Activated gamma-delta T cell treated with anti-CD3 and anti-CD28 coated beads, Interleukin-2, amount 50 U/mL, for 16 hours (primary cell): ENCODE data around the gene AXIN1.
"Not testable (repeated sequence)": the region's sequence is repeated elsewhere in the genome, so short reads cannot be mapped to it uniquely, and the experiment has no call there.

Source experiments
- DNase-seq: peaks from one replicate; pipeline ENCODE4 v3.0.0-alpha.2; 2020; ENCODE audit warnings: low read depth

The AXIN1 gene

GRCh38 chr16:280991-281659 is 71.4 kb downstream of the AXIN1 start:
- no peak for DNase-seq

- DNase-seq = no peak
Observed at GRCh38 chr16:280552-280951, 72.0 kb downstream of the AXIN1 start, which contains the start of gene ARHGDIG. Gene ARHGDIG (plus strand): TSS chr16:280591. CDS start chr16:280681, 90 bp downstream.

DNA sequence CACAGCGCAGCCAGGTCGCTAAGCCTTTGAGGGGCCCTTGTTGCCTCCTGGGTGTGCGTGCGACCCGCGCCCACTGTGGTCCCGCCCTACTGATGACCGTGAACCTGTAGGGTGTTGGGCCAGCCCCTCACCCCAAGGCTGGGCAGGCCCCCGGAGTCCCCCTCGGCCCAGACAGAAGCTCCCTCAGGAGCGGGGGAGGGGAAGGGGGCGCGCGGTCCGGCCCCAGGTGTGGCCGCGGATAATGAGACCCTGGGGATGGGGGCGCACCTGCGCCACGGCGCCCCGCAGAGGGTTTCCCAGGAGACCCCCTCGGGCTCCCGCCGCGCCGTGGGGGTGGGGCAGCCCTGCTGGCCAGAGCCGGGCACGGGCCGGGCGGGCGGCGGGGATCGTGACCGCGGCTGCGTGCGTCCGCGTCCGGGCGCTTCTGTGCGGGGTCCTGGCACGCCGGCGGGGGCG is 72.5 kb downstream of the AXIN1 start:
- no peak for DNase-seq

DNA sequence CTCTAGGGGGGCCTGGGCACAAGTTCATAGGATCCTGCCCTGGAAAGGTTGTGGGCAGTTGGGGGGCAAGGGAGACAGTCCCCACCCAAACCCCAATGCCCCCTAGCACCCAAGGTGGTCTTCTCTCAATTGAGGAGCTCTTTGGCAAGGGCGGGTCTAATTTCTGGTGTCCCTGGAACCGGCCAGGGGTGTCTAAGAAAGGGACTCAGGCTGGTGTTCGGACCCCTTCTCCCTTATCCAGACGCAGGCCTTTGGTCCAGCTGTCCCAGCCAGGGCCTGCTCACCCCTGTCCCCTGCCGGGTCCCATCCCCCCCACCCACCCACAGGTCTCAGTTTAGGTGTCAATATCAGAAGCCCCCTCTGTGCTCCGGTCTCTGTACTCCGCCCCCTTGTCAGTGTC is 73.0 kb downstream of the AXIN1 start:
- no peak for DNase-seq

- no peak for DNase-seq
Observed at GRCh38 chr16:278863-279366, 73.6 kb downstream of the AXIN1 start.

DNA sequence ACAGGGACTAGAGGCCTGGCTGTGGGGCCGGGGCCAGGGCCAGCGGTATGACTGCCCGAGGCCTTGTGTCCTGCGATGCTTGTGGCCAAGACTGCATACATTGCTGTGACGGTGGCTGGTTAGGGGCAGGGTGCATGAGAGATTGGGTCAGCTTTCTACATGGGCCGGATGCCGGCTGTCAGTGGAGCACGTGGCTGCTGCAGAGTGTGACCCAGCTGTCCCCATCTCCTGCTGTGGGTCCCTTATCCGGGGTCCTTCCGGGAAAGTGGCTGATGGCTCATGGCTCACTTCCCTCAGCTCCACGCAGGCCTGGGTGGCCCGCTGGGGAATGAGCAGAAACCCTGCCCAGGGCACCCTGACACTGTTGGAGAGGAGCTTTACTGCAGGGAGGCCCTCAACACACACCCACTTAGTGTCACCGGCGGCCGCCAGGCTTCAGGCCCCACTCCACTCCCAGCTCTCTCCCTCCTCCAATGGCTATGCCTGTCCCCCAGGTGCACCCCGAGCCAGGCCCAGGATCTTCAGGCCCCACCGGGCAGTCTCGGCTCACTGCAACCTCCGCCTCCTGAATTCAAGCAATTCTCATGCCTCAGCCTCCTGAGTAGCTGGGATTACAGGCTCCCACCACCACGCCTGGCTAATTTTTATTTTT is 76.0 kb downstream of the AXIN1 start:
- no peak for DNase-seq

DNA sequence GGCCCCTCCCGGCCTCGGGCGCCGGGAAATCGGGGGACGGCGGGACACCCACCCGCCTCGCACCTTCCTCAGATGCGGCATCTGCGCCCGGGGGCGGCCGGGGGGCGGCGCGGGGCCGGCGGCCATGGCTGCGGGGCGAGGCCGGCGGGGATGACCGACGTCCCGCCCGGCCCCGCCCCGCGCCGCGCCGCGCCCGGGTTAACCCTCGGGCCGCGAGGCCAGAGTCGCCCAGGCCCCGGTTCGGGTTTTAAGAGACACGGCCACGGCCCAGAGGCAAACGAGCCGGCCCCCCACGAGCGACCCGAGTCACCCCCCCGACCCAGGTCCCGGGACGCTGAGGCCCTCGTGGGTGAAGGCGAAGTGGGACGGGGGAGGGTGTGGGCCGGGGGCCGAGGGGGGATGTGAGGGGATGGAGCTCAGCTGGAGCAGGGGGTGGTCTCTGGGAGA is 76.7 kb downstream of the AXIN1 start, which contains the start of gene RGS11:
Gene RGS11 (minus strand): TSS at position 159 of the 447 bp plus-strand sequence. CDS start 33 bp downstream, at position 126.
- DNase-seq = no peak

- no peak for DNase-seq
Observed at GRCh38 chr16:275041-275641, 77.4 kb downstream of the AXIN1 start.

DNA sequence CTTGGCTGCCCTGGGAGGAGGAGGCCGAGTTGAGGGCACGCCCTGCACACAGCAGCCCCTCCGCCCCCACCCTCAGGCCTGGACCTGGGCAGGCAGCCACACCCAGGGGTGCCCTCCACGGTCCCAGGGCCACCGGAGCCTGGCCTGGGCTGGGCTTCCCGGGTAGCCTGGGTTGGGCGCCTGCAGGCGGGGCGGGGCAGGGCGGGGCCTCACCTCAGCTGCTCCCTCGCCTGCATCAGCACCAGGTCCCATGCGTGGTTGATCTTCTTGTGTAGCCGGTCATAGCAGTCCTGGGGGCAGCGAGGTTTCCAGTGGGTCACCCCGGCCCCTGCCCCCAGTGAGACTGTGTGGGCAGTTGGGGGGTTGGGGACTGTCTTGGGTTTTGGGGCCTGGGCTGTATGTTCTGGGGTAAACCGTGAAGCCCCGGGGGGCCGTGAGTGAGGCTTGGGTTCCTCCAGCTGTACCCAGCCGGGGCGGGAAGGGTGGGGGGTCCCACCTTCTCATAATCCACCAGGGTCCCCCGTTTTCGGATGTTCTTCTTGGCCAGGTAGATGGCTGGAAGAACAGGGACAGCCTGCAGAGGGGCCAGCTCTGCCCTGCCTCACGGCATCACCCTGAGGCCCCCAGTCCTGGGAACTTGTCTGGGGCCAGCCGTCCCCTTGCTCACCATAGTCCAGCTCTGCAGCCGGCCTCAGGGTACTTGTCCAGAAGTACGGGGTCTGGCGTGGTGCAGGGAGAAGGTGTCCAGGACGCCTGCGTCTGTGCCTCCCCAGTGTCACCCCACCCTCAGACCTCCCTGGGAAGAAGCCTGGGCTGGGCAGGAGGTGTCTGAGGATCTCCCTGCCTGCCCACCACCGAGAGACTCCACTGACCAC is 78.7 kb downstream of the AXIN1 start:
- DNase-seq = no peak

- DNase-seq = no peak
Observed at GRCh38 chr16:272633-273546, 79.6 kb downstream of the AXIN1 start.

- DNase-seq = no peak
Observed at GRCh38 chr16:270381-271255, 81.9 kb downstream of the AXIN1 start.

- no peak for DNase-seq
Observed at GRCh38 chr16:269061-269796, 83.3 kb downstream of the AXIN1 start.

GRCh38 chr16:268141-269053 is 84.1 kb downstream of the AXIN1 start:
- no peak for DNase-seq

DNA sequence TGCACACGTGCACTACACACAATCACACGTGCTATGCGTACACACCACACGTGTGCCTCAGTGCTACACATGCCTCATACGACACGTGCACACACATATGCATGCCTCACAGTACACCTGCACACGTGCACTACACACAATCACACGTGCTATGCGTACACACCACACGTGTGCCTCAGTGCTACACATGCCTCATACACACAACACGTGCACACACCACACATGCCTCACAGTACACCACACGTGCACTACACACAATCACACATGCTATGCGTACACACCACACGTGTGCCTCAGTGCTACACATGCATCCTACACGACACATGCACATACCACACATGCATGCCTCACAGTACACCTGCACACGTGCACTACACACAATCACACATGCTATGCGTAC is 85.0 kb downstream of the AXIN1 start:
- DNase-seq = not testable (repeated sequence)

GRCh38 chr16:266258-267164 is 86.0 kb downstream of the AXIN1 start:
- DNase-seq = no peak

DNA sequence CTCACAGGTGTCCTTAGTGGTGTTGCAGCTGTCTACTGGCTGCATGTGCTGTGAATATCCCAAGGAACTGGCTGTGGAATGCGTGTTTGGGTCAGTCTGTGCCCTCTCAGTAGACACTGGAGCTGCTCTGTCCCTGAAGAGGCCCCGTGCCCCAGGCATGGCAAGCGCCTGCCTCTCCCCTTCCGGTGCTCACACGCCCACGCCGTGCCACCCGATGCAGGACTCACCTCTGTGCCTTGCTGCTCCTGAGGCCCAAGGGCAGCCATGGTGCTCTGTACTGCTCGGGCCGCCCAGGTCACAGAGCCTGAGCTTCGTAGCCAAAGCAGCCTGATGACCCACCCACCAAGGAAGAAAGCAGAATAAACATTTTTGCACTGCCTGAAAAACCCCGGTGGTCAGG is 86.8 kb downstream of the AXIN1 start:
- DNase-seq = no peak

DNA sequence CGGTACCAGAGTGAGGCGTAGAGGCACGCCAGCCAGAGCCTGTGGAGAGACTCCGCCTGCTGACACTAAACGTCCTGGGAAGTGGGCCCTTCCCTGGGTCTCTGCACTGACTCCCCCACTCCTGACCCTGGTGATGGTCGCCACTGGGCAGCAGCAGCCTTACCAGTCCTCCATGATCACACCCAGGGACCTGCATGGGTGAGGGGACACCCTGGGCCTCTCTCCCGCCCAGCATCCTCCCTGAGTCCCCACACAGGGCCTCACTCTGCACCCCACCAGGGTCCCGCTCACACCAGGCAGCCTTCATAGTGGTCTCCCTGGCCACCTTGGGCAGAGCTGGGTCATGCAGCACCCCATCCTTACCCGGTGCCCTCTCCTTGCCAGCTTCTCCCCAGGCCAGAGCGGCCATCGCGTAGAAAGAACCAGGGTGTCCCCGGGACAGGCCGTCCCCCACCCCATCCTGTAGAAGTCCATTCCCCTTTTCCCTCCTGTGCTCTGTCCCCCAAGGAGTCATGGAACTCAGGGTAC is 87.5 kb downstream of the AXIN1 start:
- DNase-seq = no peak
